SH-SY5Y (cell line): ENCODE results near the gene ACD.

ENCODE experiments used
- GATA2 ChIP-seq: IDR thresholded peaks from 2 replicates; pipeline ENCODE4 v1.6.1; 2011; ENCODE audit warnings: mild to moderate bottlenecking, low read depth, low read length
- GATA3 ChIP-seq: IDR thresholded peaks from 2 replicates; pipeline ENCODE4 v1.6.1; 2011; ENCODE audit warnings: low read depth, mild to moderate bottlenecking, low read length, moderate library complexity

- TF ChIP-seq GATA2 (no peak), GATA3 (no peak)
Measured at GRCh38 chr16:67669499-67670101, 9.5 kb upstream of the ACD start.
